Epithelial cell of umbilical artery (primary cell): Measurements from ENCODE around the gene KAZALD1. TPM values are rescaled to one million over a fixed set of nuclear protein-coding genes. Genes with fewer than 3 reads are reported as not detected.

Experiments used
- total RNA-seq: library from RNA; depleted of rRNA; stranded (reverse); fragments of >200 nt; gene quantifications from 2 replicates; pipeline ENCODE4 v1.2.3, GENCODE V29; 2014

KAZALD1 gene, protein sequence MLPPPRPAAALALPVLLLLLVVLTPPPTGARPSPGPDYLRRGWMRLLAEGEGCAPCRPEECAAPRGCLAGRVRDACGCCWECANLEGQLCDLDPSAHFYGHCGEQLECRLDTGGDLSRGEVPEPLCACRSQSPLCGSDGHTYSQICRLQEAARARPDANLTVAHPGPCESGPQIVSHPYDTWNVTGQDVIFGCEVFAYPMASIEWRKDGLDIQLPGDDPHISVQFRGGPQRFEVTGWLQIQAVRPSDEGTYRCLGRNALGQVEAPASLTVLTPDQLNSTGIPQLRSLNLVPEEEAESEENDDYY
- 3.6 and 7.6 TPM in 2 replicates for total RNA-seq

DNA sequence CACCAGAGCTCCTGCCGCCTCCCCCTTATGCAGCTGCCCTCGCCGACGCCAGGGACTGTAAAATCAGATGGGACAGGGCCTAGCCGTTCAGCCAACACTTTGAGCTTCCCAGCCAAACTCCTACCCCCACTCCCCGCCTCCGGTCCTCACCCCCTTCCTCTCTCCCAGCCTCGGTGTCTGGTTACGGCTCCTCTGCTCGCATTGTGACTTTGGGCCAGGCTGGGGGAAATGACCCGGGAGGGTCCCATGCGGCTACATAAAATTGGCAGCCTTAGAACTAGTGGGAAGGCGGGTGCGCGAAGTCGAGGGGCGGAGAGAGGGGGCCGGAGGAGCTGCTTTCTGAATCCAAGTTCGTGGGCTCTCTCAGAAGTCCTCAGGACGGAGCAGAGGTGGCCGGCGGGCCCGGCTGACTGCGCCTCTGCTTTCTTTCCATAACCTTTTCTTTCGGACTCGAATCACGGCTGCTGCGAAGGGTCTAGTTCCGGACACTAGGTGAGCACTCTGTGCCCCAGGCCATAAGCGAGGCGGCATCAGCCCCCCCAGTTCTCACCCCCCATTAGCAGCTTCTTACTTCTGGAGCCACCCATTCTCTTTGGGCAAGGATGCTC, at the start of gene KAZALD1:
Gene KAZALD1, plus strand, starts transcription at position 366 of the 608 bp plus-strand sequence. CDS start 604 bp downstream, outside the sequence.

DNA sequence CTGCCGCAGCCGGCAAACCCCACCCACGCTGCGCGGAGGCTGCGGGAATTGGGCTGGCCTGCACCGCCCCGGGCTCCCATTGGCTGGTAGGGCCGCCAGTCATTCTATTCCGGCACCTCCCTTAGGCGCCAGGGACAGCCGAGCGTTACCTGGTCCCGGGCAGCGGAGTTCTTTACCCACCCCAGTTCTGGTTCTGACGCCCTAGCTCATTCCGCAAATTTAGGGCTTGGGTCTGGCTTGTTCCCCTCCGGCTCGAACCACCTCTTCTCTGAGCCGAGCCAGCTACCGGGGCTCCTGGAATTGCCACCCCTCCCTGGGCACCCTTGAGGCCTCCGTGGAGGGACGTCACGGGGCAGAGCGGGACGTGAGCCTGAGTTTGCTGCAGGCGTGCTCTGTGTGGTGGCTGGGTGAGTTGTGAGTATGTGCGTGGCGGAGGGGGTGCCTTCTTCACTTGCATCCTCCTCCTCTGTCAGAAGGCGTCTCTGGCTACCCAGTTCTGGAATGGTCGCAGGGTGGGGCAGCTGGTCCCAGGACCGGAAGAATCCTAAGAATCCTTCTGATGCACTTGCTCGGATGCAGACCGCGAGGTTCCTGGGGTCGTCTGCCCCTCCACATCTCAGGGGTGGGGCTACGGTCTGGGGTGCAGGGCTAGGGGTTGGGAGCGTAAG, 30.5 kb upstream of the KAZALD1 start, which contains the start of the genes PDZD7 and SFXN3:
Gene PDZD7, minus strand, starts transcription at position 2 of the 668 bp plus-strand sequence. CDS start 910 bp downstream, outside the sequence.
Gene SFXN3, plus strand, starts transcription at position 107 of the 668 bp plus-strand sequence. CDS start 3,461 bp downstream, outside the sequence.

Other genes with a start within 250 kb of the KAZALD1 start
- 14.0 and 25.8 TPM in 2 replicates for gene SLF2, start 149.0 kb upstream of the KAZALD1 start, total RNA-seq
- 0.30 and 0.65 TPM in 2 replicates for gene SEMA4G, start 92.5 kb upstream of the KAZALD1 start, total RNA-seq
- gene MRPL43, start 74.5 kb upstream of the KAZALD1 start, total RNA-seq = 58.1 and 83.1 TPM in 2 replicates
- gene TWNK, start 74.4 kb upstream of the KAZALD1 start, total RNA-seq = 8.8 and 10.9 TPM in 2 replicates
- gene LZTS2, start 62.2 kb upstream of the KAZALD1 start, total RNA-seq = 37.4 and 58.7 TPM in 2 replicates
- 0.65 and 1.1 TPM in 2 replicates for gene PDZD7, start 30.9 kb upstream of the KAZALD1 start, total RNA-seq
- gene SFXN3, start 30.8 kb upstream of the KAZALD1 start, total RNA-seq = 51.3 and 52.0 TPM in 2 replicates
- 0.15 TPM in 1 of 2 replicates, not detected in the other for gene TLX1, start 69.3 kb downstream of the KAZALD1 start, total RNA-seq
- not detected in 2 replicates for gene LBX1, start 167.5 kb downstream of the KAZALD1 start, total RNA-seq